Tibial nerve (tissue), 4 donors: ENCODE data around the gene CAMKK1. TPM values are rescaled to one million over a fixed set of nuclear protein-coding genes. Genes with fewer than 3 reads are reported as not detected.
A peak's percentile ranks its signal among the peaks of the same experiment; 100 is the strongest.

ENCODE experiments used
- DNase-seq, 2 donors: peaks; one replicate each; pipeline ENCODE4 v3.0.0-alpha.2; 2019; ENCODE audit warnings: low spot score in 2 of 2
- H3K27ac ChIP-seq, 4 donors: fragments of 200-600 bp; sonication (generic) in 3 of 4; one replicate each; pipeline ENCODE4 v1.5.1; 2017 to 2019; ENCODE audit warnings: mild to moderate bottlenecking in 1 of 4
- H3K27me3 ChIP-seq, 2 donors: fragments of 200-600 bp; sonication (generic) in 1 of 2; one replicate each; pipeline versions ENCODE4 v1.5.1 to v1.6.0; 2017 to 2019
- H3K36me3 ChIP-seq, 3 donors: fragments of 200-600 bp; sonication (generic); one replicate each; pipeline ENCODE4 v1.5.1; 2018 to 2019
- H3K4me1 ChIP-seq, 4 donors: fragments of 200-600 bp; sonication (generic) in 3 of 4; one replicate each; pipeline ENCODE4 v1.5.1; 2017 to 2019
- H3K4me3 ChIP-seq, 4 donors: fragments of 200-600 bp; sonication (generic) in 3 of 4; one replicate each; pipeline ENCODE4 v1.5.1; 2017 to 2019; ENCODE audit warnings: mild to moderate bottlenecking in 1 of 4, moderate library complexity in 1 of 4
- H3K9me3 ChIP-seq, 4 donors: fragments of 200-600 bp; sonication (generic) in 3 of 4; one replicate each; pipeline ENCODE4 v1.5.1; 2017 to 2019
- CTCF ChIP-seq, 5 experiments: fragments of 200-600 bp in 3 of 5; fragments of 450-650 bp in 2 of 5; sonication (generic) in 3 of 5; IDR thresholded peaks; one replicate each; pipeline ENCODE4 v1.5.1; 2016 to 2019; ENCODE audit warnings: antibody characterized with exemption in 5 of 5, mild to moderate bottlenecking in 3 of 5, moderate library complexity in 2 of 5
- EP300 ChIP-seq, 2 donors: sonication (generic); formaldehyde crosslinking; IDR thresholded peaks; one replicate each; pipeline ENCODE4 v1.6.1; 2017; ENCODE audit warnings: antibody characterized with exemption in 2 of 2, mild to moderate bottlenecking in 1 of 2
- POLR2A ChIP-seq, 2 donors: fragments of 450-650 bp; IDR thresholded peaks; one replicate each; pipeline ENCODE4 v1.6.1; 2017; ENCODE audit warnings: antibody characterized with exemption in 2 of 2, mild to moderate bottlenecking in 2 of 2, moderate library complexity in 2 of 2
- WGBS, 2 donors: methylation state at CpG; one replicate each; pipeline ENCODE4 v1.1.5; 2018; 5-methylcytosine and 5-hydroxymethylcytosine counted together
- total RNA-seq, 4 donors: library from RNA; depleted of rRNA; stranded (reverse); fragments of >200 nt; gene quantifications; one replicate each; pipeline ENCODE4 v1.1.0, GENCODE V29; 2016

CAMKK1 gene
- total RNA-seq, 4 donors from 2014 or later: 4.4 to 15.3 (median 7.3) TPM

GRCh38 chr17:3828852-3829232, 64.0 kb downstream of the CAMKK1 start:
- 85 to 86% methylated on average over 7 of the region's 7 CpGs for WGBS, 2 donors
- peaks cover 0 to 60% (median 9%) of the 10 kb centered on the region in 3 donors for H3K36me3 ChIP-seq
- no peaks in the 10 kb centered on the region for H3K27me3 ChIP-seq
- H3K4me1 ChIP-seq: peaks cover 0 to 18% (median 0%) of the 10 kb centered on the region in 4 donors
- no peaks in the 10 kb centered on the region for H3K9me3 ChIP-seq
- H3K4me3 ChIP-seq: no peak overlapping the region
- no peak for DNase-seq
- H3K27ac ChIP-seq: no peak overlapping the region
- TF ChIP-seq EP300 (IDR thresholded peaks at IDR 0.05): no peak

GRCh38 chr17:3828151-3828851, 64.6 kb downstream of the CAMKK1 start:
- H3K27me3 ChIP-seq: no peaks in the 10 kb centered on the region
- no peak for DNase-seq

GRCh38 chr17:3827124-3827773, 65.6 kb downstream of the CAMKK1 start:
- H3K4me3 ChIP-seq: no peak overlapping the region
- 60 to 65% methylated on average over 6 of the region's 6 CpGs for WGBS, 2 donors
- H3K36me3 ChIP-seq: peaks cover 2 to 68% (median 15%) of the 10 kb centered on the region in 3 donors
- DNase-seq: peak in 1 of 2 donors; percentile 68
- H3K4me1 ChIP-seq: peaks cover 0 to 18% (median 0%) of the 10 kb centered on the region in 4 donors
- no peaks in the 10 kb centered on the region for H3K27me3 ChIP-seq
- peak; percentile 17 to 42 (median 34) for TF ChIP-seq CTCF (IDR thresholded peaks at IDR 0.05)
- TF ChIP-seq POLR2A (IDR thresholded peaks at IDR 0.05): no peak
- no peak overlapping the region for H3K27ac ChIP-seq
- H3K9me3 ChIP-seq: no peaks in the 10 kb centered on the region

More at GRCh38 chr17:3828151-3828851, 64.6 kb downstream of the CAMKK1 start:
- H3K36me3 ChIP-seq: peaks cover 0 to 61% (median 15%) of the 10 kb centered on the region in 3 donors
- no peak overlapping the region for H3K4me3 ChIP-seq
- H3K9me3 ChIP-seq: no peaks in the 10 kb centered on the region
- TF ChIP-seq POLR2A (IDR thresholded peaks at IDR 0.05) (no peak), EP300 (IDR thresholded peaks at IDR 0.05) (no peak), CTCF (IDR thresholded peaks at IDR 0.05) (no peak)
- H3K27ac ChIP-seq: no peak overlapping the region
- WGBS, 2 donors: 39 to 44% methylated on average over 7 of the region's 7 CpGs
- H3K4me1 ChIP-seq: peaks cover 0 to 18% (median 0%) of the 10 kb centered on the region in 4 donors

- no peak for DNase-seq
- no peak overlapping the region for H3K4me3 ChIP-seq
- no peaks in the 10 kb centered on the region for H3K9me3 ChIP-seq
- H3K27ac ChIP-seq: no peak overlapping the region
- H3K36me3 ChIP-seq: peaks cover 2 to 79% (median 15%) of the 10 kb centered on the region in 3 donors
- 90 to 95% methylated on average over 4 of the region's 4 CpGs for WGBS, 2 donors
- TF ChIP-seq EP300 (IDR thresholded peaks at IDR 0.05): no peak
- TF ChIP-seq POLR2A (IDR thresholded peaks at IDR 0.05): no peak
- no peak for TF ChIP-seq CTCF (IDR thresholded peaks at IDR 0.05)
- H3K27me3 ChIP-seq: no peaks in the 10 kb centered on the region
- peaks cover 0 to 18% (median 0%) of the 10 kb centered on the region in 4 donors for H3K4me1 ChIP-seq
Observed at GRCh38 chr17:3826191-3826590, 66.7 kb downstream of the CAMKK1 start.

- Histone ChIP-seq H3K9me3 (no peaks in the 10 kb centered on the region), H3K27me3 (no peaks in the 10 kb centered on the region), H3K4me1 (no peaks in the 10 kb centered on the region), H3K4me3 (no peak overlapping the region), H3K36me3 (peaks cover 6 to 100% (median 33%) of the 10 kb centered on the region in 3 donors), H3K27ac (no peak overlapping the region)
- 94 to 96% methylated on average over 9 of the region's 9 CpGs for WGBS, 2 donors
- no peak for DNase-seq
- TF ChIP-seq POLR2A (IDR thresholded peaks at IDR 0.05) (no peak), CTCF (IDR thresholded peaks at IDR 0.05) (no peak), EP300 (IDR thresholded peaks at IDR 0.05) (no peak)
Observed at GRCh38 chr17:3821101-3821500, 71.8 kb downstream of the CAMKK1 start.
